Transverse colon (tissue), 4 donors: Measurements from ENCODE around the gene PRSS58. TPM values are rescaled to one million over a fixed set of nuclear protein-coding genes. Genes with fewer than 3 reads are reported as not detected.

ENCODE experiments used
- DNase-seq: peaks from one replicate; pipeline ENCODE4 v3.0.0-alpha.2; 2019
- H3K27ac ChIP-seq, 4 donors: fragments of 200-600 bp; sonication (generic); 2 replicates each; pipeline ENCODE4 v1.5.1; 2016 to 2018; ENCODE audit warnings: inconsistent platforms in 4 of 4
- H3K27me3 ChIP-seq: fragments of 200-600 bp; sonication (generic); 2 replicates; pipeline ENCODE4 v1.5.1; 2017; ENCODE audit warnings: inconsistent platforms
- H3K36me3 ChIP-seq, 4 donors: fragments of 200-600 bp; sonication (generic); 2 replicates each; pipeline ENCODE4 v1.5.1; 2017 to 2019; ENCODE audit warnings: inconsistent platforms in 4 of 4
- H3K4me1 ChIP-seq, 4 donors: fragments of 200-600 bp; sonication (generic); 2 replicates each; pipeline ENCODE4 v1.5.1; 2017 to 2020; ENCODE audit warnings: inconsistent platforms in 4 of 4
- H3K4me3 ChIP-seq, 4 donors: fragments of 200-600 bp; sonication (generic); 1 replicate in 1 of 4; 2 replicates in 3 of 4; pipeline versions ENCODE4 v1.5.1 to v1.6.1; 2017 to 2019; ENCODE audit warnings: inconsistent platforms in 4 of 4
- H3K9me3 ChIP-seq, 2 donors: fragments of 200-600 bp; sonication (generic); 2 replicates each; pipeline ENCODE4 v1.5.1; 2017 to 2019; ENCODE audit warnings: inconsistent platforms in 2 of 2
- CTCF ChIP-seq, 5 experiments: fragments of 200-600 bp in 3 of 5; fragments of 450-650 bp in 2 of 5; sonication (generic) in 3 of 5; IDR thresholded peaks; 1 replicate in 2 of 5; 2 replicates in 3 of 5; pipeline ENCODE4 v1.5.1; 2016 to 2017; ENCODE audit warnings: antibody characterized with exemption in 5 of 5, inconsistent platforms in 3 of 5, mild to moderate bottlenecking in 2 of 5, moderate library complexity in 1 of 5
- EP300 ChIP-seq: sonication (generic); formaldehyde crosslinking; IDR thresholded peaks from one replicate; pipeline ENCODE4 v1.6.1; 2017; ENCODE audit warnings: antibody characterized with exemption, low read depth
- POLR2A ChIP-seq: fragments of 450-650 bp; IDR thresholded peaks from one replicate; pipeline ENCODE4 v1.6.1; 2016; ENCODE audit warnings: antibody characterized with exemption, mild to moderate bottlenecking, moderate library complexity
- POLR2AphosphoS5 ChIP-seq, 3 donors: sonication (generic); formaldehyde crosslinking; IDR thresholded peaks; one replicate each; pipeline ENCODE4 v1.6.1; 2016; ENCODE audit warnings: antibody characterized with exemption in 3 of 3
- WGBS, 2 donors: methylation state at CpG; one replicate each; pipeline ENCODE4 v1.1.5; 2018; ENCODE audit warnings: low coverage in 1 of 2; 5-methylcytosine and 5-hydroxymethylcytosine counted together
- in situ Hi-C, 4 donors: fragments of 200-750 bp; cut with MboI; loops; one replicate each; pipeline versions ENCODE4 v1.15.0 to v1.15.1; 2017; ENCODE audit warnings: low sequenced_read_pairs in 3 of 4, low pct_ligation_motif_present in 1 of 4, low pct_unique_long_range_greater_than_20kb in 1 of 4
- intact Hi-C: fragments of 100-400 bp; cut with DNase I; formaldehyde crosslinking; loops from one replicate; pipeline ENCODE4 v1.15.1; 2023; ENCODE audit warnings: low total_unique reads
- total RNA-seq, 4 donors: library from RNA; depleted of rRNA; stranded (reverse); fragments of >200 nt; gene quantifications; one replicate each; pipeline ENCODE4 v1.1.0, GENCODE V29; 2016

PRSS58 gene
- total RNA-seq, 4 donors from 2014 or later, result not detected

GRCh38 chr7:142272841-142273240, 15.0 kb upstream of the PRSS58 start:
- Histone ChIP-seq H3K27me3 (no peaks in the 10 kb centered on the region), H3K4me1 (no peaks in the 10 kb centered on the region), H3K36me3 (no peaks in the 10 kb centered on the region), H3K27ac (no peak overlapping the region), H3K4me3 (no peak overlapping the region), H3K9me3 (no peaks in the 10 kb centered on the region)
- intact Hi-C loops (no loop called here), in situ Hi-C loops (no loop called here)
- TF ChIP-seq POLR2AphosphoS5 (IDR thresholded peaks at IDR 0.05), result no peak
- TF ChIP-seq POLR2A, result no peak
- TF ChIP-seq EP300, result no peak
- TF ChIP-seq CTCF (IDR thresholded peaks at IDR 0.05), result no peak
- no peak for DNase-seq
- 60 to 61% methylated on average over 1 to 2 of the region's 2 CpGs for WGBS, 2 donors

GRCh38 chr7:142263598-142264380, 5.9 kb upstream of the PRSS58 start:
- in situ Hi-C loops (no loop called here), intact Hi-C loops (no loop called here)
- no peak for DNase-seq
- TF ChIP-seq CTCF (IDR thresholded peaks at IDR 0.05) (no peak), POLR2AphosphoS5 (IDR thresholded peaks at IDR 0.05) (no peak), POLR2A (no peak), EP300 (no peak)
- H3K36me3 ChIP-seq, result no peaks in the 10 kb centered on the region
- H3K9me3 ChIP-seq, result no peaks in the 10 kb centered on the region
- H3K4me1 ChIP-seq, result no peaks in the 10 kb centered on the region
- 67 to 70% methylated on average over 8 of the region's 8 CpGs for WGBS, 2 donors
- no peak overlapping the region for H3K4me3 ChIP-seq
- H3K27ac ChIP-seq, result no peak overlapping the region
- no peaks in the 10 kb centered on the region for H3K27me3 ChIP-seq

GRCh38 chr7:142250705-142251104, 7.2 kb downstream of the PRSS58 start:
- 76 to 86% methylated on average over 1 to 2 of the region's 2 CpGs for WGBS, 2 donors
- Histone ChIP-seq H3K4me3 (no peak overlapping the region), H3K4me1 (no peaks in the 10 kb centered on the region), H3K9me3 (no peaks in the 10 kb centered on the region), H3K27me3 (no peaks in the 10 kb centered on the region), H3K27ac (no peak overlapping the region), H3K36me3 (no peaks in the 10 kb centered on the region)
- DNase-seq, result no peak
- in situ Hi-C loops (no loop called here), intact Hi-C loops (no loop called here)
- no peak for TF ChIP-seq EP300
- no peak for TF ChIP-seq CTCF (IDR thresholded peaks at IDR 0.05)
- no peak for TF ChIP-seq POLR2A
- TF ChIP-seq POLR2AphosphoS5 (IDR thresholded peaks at IDR 0.05), result no peak

- TF ChIP-seq POLR2AphosphoS5 (IDR thresholded peaks at IDR 0.05) (no peak), EP300 (no peak), POLR2A (no peak), CTCF (IDR thresholded peaks at IDR 0.05) (no peak)
- intact Hi-C loops (no loop called here), in situ Hi-C loops (no loop called here)
- H3K27me3 ChIP-seq, result no peaks in the 10 kb centered on the region
- DNase-seq, result no peak
- H3K27ac ChIP-seq, result no peak overlapping the region
- H3K36me3 ChIP-seq, result no peaks in the 10 kb centered on the region
- no peaks in the 10 kb centered on the region for H3K4me1 ChIP-seq
- no peaks in the 10 kb centered on the region for H3K9me3 ChIP-seq
- H3K4me3 ChIP-seq, result no peak overlapping the region
Measured at GRCh38 chr7:142249918-142250317, 7.9 kb downstream of the PRSS58 start.
